ENCODE data around the gene ABHD12. TPM values are rescaled to one million over a fixed set of nuclear protein-coding genes. Genes with fewer than 3 reads are reported as not detected.
A peak's percentile ranks its signal among the peaks of the same experiment; 100 is the strongest.
"Not testable (repeated sequence)": the region's sequence is repeated elsewhere in the genome, so short reads cannot be mapped to it uniquely, and the experiment has no call there.

Gene ABHD12
- total RNA-seq, 3 donors from 2014 or later, result 26.9 to 67.7 (median 53.4) TPM

GRCh38 chr20:25338112-25339023 is 52.3 kb downstream of the ABHD12 start:
- Histone ChIP-seq H3K4me1 (no peaks in the 10 kb centered on the region), H3K27ac (no peak overlapping the region), H3K27me3 (no peaks in the 10 kb centered on the region), H3K36me3 (no peaks in the 10 kb centered on the region), H3K4me3 (no peak overlapping the region), H3K9me3 (no peaks in the 10 kb centered on the region)
- intact Hi-C loops (cut with DNase I; ENCODE audit: low total_unique reads), result no loop called here
- TF ChIP-seq POLR2A (IDR thresholded peaks at IDR 0.05), result no peak
- no peak for DNase-seq (ENCODE audit: low spot score in 2 of 2)

DNA sequence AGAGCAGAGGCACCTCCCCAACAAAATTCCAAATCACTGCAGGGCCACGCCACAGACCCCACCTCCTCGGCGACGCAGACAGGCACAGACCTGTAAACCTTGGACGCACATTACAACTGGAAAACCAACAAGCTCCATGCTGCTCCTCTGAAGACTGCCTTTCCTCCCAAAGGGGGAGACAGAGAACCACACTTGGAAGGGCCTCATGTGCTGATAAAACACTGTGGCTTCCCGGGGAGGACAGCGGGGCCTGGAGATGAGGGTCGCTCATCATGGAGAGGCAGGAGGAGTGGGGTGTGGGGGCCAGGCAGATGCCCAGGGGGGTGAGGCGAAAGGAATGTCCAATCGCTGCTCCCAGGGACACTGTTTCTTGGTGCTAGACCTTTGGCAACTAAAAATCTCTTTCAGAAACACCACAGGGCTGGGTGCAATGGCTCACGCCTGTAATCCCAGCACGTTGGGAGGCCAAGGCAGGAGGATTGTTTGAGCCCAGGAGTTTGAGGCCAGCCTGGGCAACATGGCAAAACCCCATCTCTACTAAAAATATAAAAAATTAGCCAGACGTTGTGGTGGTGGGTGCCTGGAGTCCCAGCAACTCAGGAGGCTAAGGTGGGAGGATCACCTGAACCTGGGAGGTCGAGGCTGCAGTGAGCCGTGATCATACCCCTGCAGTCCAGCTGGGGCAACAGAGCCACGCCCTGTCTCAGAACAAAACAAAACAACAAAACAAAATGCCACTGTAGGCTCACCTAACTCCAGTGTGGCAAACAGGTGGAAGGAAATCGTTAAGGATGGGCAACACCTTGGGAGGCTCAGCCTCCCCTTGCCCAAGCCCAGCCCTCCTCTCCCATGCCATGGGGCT is 53.8 kb downstream of the ABHD12 start:
- Histone ChIP-seq H3K27ac (no peak overlapping the region), H3K4me3 (no peak overlapping the region), H3K36me3 (no peaks in the 10 kb centered on the region), H3K27me3 (no peaks in the 10 kb centered on the region), H3K9me3 (no peaks in the 10 kb centered on the region), H3K4me1 (no peaks in the 10 kb centered on the region)
- peak in 1 of 2 donors; percentile 72 for DNase-seq (ENCODE audit: low spot score in 2 of 2)
- no peak for TF ChIP-seq POLR2AphosphoS5 (IDR thresholded peaks at IDR 0.05)
- TF ChIP-seq, protein P1, sequence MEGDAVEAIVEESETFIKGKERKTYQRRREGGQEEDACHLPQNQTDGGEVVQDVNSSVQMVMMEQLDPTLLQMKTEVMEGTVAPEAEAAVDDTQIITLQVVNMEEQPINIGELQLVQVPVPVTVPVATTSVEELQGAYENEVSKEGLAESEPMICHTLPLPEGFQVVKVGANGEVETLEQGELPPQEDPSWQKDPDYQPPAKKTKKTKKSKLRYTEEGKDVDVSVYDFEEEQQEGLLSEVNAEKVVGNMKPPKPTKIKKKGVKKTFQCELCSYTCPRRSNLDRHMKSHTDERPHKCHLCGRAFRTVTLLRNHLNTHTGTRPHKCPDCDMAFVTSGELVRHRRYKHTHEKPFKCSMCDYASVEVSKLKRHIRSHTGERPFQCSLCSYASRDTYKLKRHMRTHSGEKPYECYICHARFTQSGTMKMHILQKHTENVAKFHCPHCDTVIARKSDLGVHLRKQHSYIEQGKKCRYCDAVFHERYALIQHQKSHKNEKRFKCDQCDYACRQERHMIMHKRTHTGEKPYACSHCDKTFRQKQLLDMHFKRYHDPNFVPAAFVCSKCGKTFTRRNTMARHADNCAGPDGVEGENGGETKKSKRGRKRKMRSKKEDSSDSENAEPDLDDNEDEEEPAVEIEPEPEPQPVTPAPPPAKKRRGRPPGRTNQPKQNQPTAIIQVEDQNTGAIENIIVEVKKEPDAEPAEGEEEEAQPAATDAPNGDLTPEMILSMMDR (IDR thresholded peaks at IDR 0.05), result peak in 1 of 3 donors; percentile 50
- no peak for TF ChIP-seq POLR2A (IDR thresholded peaks at IDR 0.05)
- intact Hi-C loops (cut with DNase I; ENCODE audit: low total_unique reads), result no loop called here

DNA sequence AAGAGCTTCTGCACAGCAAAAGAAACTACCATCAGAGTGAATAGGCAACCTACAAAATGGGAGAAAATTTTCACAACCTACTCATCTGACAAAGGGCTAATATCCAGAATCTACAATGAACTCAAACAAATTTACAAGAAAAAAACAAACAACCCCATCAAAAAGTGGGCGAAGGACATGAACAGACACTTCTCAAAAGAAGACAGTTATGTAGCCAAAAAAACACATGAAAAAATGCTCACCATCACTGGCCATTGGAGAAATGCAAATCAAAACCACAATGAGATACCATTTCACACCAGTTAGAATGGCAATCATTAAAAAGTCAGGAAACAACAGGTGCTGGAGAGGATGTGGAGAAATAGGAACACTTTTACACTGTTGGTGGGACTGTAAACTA is 55.7 kb downstream of the ABHD12 start:
- H3K27me3 ChIP-seq; H3K36me3 ChIP-seq; H3K27ac ChIP-seq; DNase-seq (ENCODE audit: low spot score in 2 of 2); H3K4me1 ChIP-seq; intact Hi-C loops (cut with DNase I; ENCODE audit: low total_unique reads); H3K4me3 ChIP-seq; H3K9me3 ChIP-seq: not testable (repeated sequence)

DNA sequence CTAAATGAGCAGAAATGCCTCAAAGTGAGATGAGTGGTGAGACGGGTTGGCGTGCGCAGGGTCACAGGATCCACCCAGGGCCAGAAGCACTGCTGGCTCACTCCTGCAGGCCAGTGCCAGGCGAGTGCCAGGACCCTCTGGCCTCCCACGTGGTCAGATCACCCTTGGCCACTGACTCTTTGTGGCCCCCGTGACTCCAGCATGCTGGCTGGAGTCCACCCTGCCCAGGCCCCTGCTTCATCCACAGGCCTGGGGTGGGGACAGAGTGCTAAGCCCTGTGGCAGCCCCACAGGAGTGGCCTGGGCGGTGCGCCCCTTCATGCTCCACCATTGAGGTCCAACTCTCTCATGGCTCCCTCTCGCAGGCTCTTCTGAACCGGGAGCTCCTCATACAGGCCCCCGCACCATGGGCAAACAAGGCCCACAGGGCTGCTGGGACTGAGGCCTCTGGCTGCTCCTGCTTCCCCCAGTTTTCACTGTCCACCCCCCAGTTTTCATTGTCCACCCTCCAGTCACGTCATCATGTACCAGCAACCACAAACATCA is 61.6 kb downstream of the ABHD12 start:
- H3K27ac ChIP-seq, result no peak overlapping the region
- no peaks in the 10 kb centered on the region for H3K4me1 ChIP-seq
- no peaks in the 10 kb centered on the region for H3K27me3 ChIP-seq
- TF ChIP-seq, protein P1 (IDR thresholded peaks at IDR 0.05), result no peak
- TF ChIP-seq POLR2AphosphoS5 (IDR thresholded peaks at IDR 0.05), result no peak
- TF ChIP-seq POLR2A (IDR thresholded peaks at IDR 0.05), result no peak
- H3K9me3 ChIP-seq, result no peaks in the 10 kb centered on the region
- DNase-seq (ENCODE audit: low spot score in 2 of 2), result peak in 1 of 2 donors; percentile 47
- no peaks in the 10 kb centered on the region for H3K36me3 ChIP-seq
- no peak overlapping the region for H3K4me3 ChIP-seq
- intact Hi-C loops (cut with DNase I; ENCODE audit: low total_unique reads), result no loop called here

DNA sequence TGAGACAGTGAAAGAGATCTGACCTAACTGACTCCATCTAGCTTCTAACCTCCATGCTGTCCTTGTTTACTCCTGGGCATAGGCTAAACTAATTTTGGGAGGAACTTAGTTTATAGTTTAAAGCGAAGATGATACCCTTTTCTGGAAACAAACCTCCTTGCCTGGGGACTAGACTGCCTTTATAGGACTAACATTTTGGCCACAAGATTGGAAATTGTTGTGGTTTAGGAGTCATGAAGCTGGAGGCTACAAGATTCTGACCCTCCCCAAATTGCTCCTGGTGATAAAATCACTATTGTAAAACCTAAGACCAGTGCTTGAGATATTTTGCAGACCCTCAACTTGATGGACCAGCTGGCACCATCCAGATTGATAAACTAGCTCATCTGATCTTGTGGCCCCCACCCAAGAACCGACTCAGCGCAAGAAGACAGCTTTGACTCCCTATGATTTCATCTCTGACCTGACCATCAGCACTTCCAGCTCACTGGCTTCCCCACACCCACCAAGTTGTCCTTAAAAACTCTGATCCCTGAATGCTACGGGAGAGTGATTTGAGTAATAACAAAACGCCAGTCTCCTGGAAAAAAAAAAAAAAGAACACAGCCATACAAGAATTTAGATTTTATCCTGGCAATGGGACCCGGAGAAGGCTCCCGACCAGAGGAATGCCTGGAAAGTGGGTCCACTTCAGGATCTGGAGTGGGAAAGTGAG is 63.0 kb downstream of the ABHD12 start:
- Histone ChIP-seq H3K27me3 (no peaks in the 10 kb centered on the region), H3K27ac (no peak overlapping the region), H3K9me3 (no peaks in the 10 kb centered on the region), H3K36me3 (no peaks in the 10 kb centered on the region), H3K4me1 (no peaks in the 10 kb centered on the region), H3K4me3 (no peak overlapping the region)
- intact Hi-C loops (cut with DNase I; ENCODE audit: low total_unique reads), result no loop called here
- no peak for TF ChIP-seq POLR2AphosphoS5 (IDR thresholded peaks at IDR 0.05)
- TF ChIP-seq, protein P1 (IDR thresholded peaks at IDR 0.05), result no peak
- no peak for TF ChIP-seq POLR2A (IDR thresholded peaks at IDR 0.05)
- no peak for DNase-seq (ENCODE audit: low spot score in 2 of 2)
